B cell (primary cell): ENCODE data around the gene SIDT2. TPM values are rescaled to one million over a fixed set of nuclear protein-coding genes. Genes with fewer than 3 reads are reported as not detected.
A peak's percentile ranks its signal among the peaks of the same experiment; 100 is the strongest.

Experiments
- ATAC-seq: fragments of 200-7000 bp; cut with Tn5 transposase; one replicate; pipeline ENCODE4 v1.10.0; 2021; ENCODE audit warnings: low read depth, mild to moderate bottlenecking, moderate number of reproducible peaks, moderate library complexity
- CTCF ChIA-PET: fragments of 350-600 bp; sonication (Branson Sonifier 250); formaldehyde crosslinking; loops from one replicate; lab custom pipeline; 2021; ENCODE audit warnings: antibody characterized with exemption, inconsistent platforms; lab: Charles Lee
- POLR2A ChIA-PET: fragments of 350-600 bp; sonication (Branson Sonifier 250); formaldehyde crosslinking; loops from one replicate; lab custom pipeline; 2021; ENCODE audit warnings: antibody characterized with exemption; lab: Charles Lee
- DNase-seq: peaks from one replicate; pipeline ENCODE4 v3.0.0; 2013
- H2AFZ ChIP-seq: 2 replicates; pipeline ENCODE4 v1.6.1; 2012; ENCODE audit warnings: mild to moderate bottlenecking, low read depth, low read length; ENCODE audit not compliant: insufficient read depth, poor library complexity, severe bottlenecking
- H3K27ac ChIP-seq, 2 donors: 1 replicate in 1 of 2; 2 replicates in 1 of 2; pipeline ENCODE4 v1.5.1; 2012 to 2013; ENCODE audit warnings: low read length in 2 of 2, mild to moderate bottlenecking in 2 of 2, moderate library complexity in 1 of 2
- H3K27me3 ChIP-seq, 4 experiments: fragments of 200-600 bp in 1 of 4; sonication (generic) in 1 of 4; replicated peaks in 1 of 4; 1 replicate in 2 of 4; 2 replicates in 2 of 4; pipeline versions ENCODE4 v1.6.1 to v1.7.0; 2013 to 2016; ENCODE audit warnings: low read length in 3 of 4, mild to moderate bottlenecking in 2 of 4, mixed read lengths in 1 of 4, moderate library complexity in 1 of 4; ENCODE audit not compliant: insufficient read depth in 4 of 4, control insufficient read depth in 3 of 4; ENCODE audit errors: control extremely low read depth in 1 of 4
- H3K36me3 ChIP-seq, 2 experiments: replicated peaks in 1 of 2; 1 replicate in 1 of 2; 2 replicates in 1 of 2; pipeline versions ENCODE4 v1.6.1 to v1.7.1; 2013; ENCODE audit warnings: low read length in 1 of 2; ENCODE audit not compliant: insufficient read depth in 2 of 2, control insufficient read depth in 1 of 2; ENCODE audit errors: control extremely low read depth in 1 of 2, extremely low read depth in 1 of 2
- H3K4me1 ChIP-seq, 2 donors: fragments of 200-600 bp in 1 of 2; sonication (generic) in 1 of 2; 1 replicate in 1 of 2; 2 replicates in 1 of 2; pipeline versions ENCODE4 v1.5.1 to v1.6.1; 2013 to 2017; ENCODE audit warnings: low read length in 2 of 2; ENCODE audit not compliant: control insufficient read depth in 2 of 2, insufficient read depth in 2 of 2
- H3K4me2 ChIP-seq: replicated peaks from 2 replicates; pipeline ENCODE3; 2012; ENCODE audit warnings: mild to moderate bottlenecking, low read depth, low read length; ENCODE audit not compliant: poor library complexity, severe bottlenecking
- H3K4me3 ChIP-seq, 5 experiments: fragments of 200-600 bp in 1 of 5; sonication (generic) in 1 of 5; 1 replicate in 3 of 5; 2 replicates in 2 of 5; pipeline versions ENCODE4 v1.5.1 to v1.7.0; 2011 to 2016; ENCODE audit warnings: low read length in 4 of 5, mild to moderate bottlenecking in 4 of 5, low read depth in 2 of 5, control low read depth in 1 of 5, moderate library complexity in 1 of 5; ENCODE audit not compliant: insufficient read depth in 1 of 5; ENCODE audit errors: control extremely low read depth in 1 of 5, extremely low read depth in 1 of 5
- H3K79me2 ChIP-seq: fragments of 200-600 bp; sonication (generic); one replicate; pipeline ENCODE4 v1.6.0; 2016; ENCODE audit warnings: low read length; ENCODE audit not compliant: control insufficient read depth, insufficient read depth
- H3K9ac ChIP-seq: fragments of 200-600 bp; sonication (generic); 2 replicates; pipeline ENCODE4 v1.6.1; 2017; ENCODE audit warnings: mild to moderate bottlenecking, low read length, moderate library complexity
- H3K9me3 ChIP-seq, 3 donors: one replicate each; pipeline versions ENCODE4 v1.6.1 to v1.7.1; 2013; ENCODE audit warnings: low read length in 2 of 3; ENCODE audit not compliant: control insufficient read depth in 2 of 3, insufficient read depth in 1 of 3; ENCODE audit errors: control extremely low read depth in 1 of 3
- H4K20me1 ChIP-seq: 2 replicates; pipeline ENCODE4 v1.6.0; 2012; ENCODE audit warnings: mild to moderate bottlenecking, low read length; ENCODE audit not compliant: insufficient read depth, control insufficient read depth, poor library complexity, severe bottlenecking
- H3K27ac Mint-ChIP-seq: one replicate; pipeline ENCODE4 v1.8.0; 2021; ENCODE audit warnings: mixed read lengths
- H3K27me3 Mint-ChIP-seq: one replicate; pipeline ENCODE4 v1.8.0; 2021; ENCODE audit warnings: mixed read lengths
- H3K4me1 Mint-ChIP-seq: one replicate; pipeline ENCODE4 v1.8.0; 2021; ENCODE audit warnings: mixed read lengths
- H3K4me3 Mint-ChIP-seq: one replicate; pipeline ENCODE4 v1.8.0; 2021; ENCODE audit warnings: mixed read lengths
- H3K9me3 Mint-ChIP-seq: one replicate; pipeline ENCODE4 v1.8.0; 2022; ENCODE audit warnings: mixed read lengths; ENCODE audit not compliant: insufficient read depth
- EZH2 ChIP-seq: IDR thresholded peaks from 2 replicates; pipeline ENCODE4 v1.6.1; 2012; ENCODE audit warnings: borderline replicate concordance, low read depth, mild to moderate bottlenecking, moderate library complexity, low read length; ENCODE audit not compliant: insufficient read depth, poor library complexity, severe bottlenecking
- WGBS: methylation state at CpG from one replicate; pipeline ENCODE4 v1.1.5; 2013; ENCODE audit warnings: missing lambda C conversion rate; ENCODE audit not compliant: insufficient coverage; 5-methylcytosine and 5-hydroxymethylcytosine counted together
- intact Hi-C: fragments of 100-400 bp; cut with micrococcal nuclease; formaldehyde crosslinking; loops from one replicate; pipeline ENCODE4 v1.10.0; 2022
- polyA plus RNA-seq: library from polyadenylated mRNA; depleted of rRNA; stranded (reverse); fragments of >200 nt; gene quantifications from 2 replicates; pipeline ENCODE4 v1.2.3, GENCODE V29; 2012
- total RNA-seq, 2 donors: library from RNA; stranded (reverse); fragments of 120-200 nt in 1 of 2; gene quantifications; 1 replicate in 1 of 2; 2 replicates in 1 of 2; pipeline versions ENCODE4 v1.2.3 to v1.2.4, GENCODE V29; 2013 to 2022
- TF ChIP-seq, protein P1 (sequence below): fragments of 200-600 bp; IDR thresholded peaks from one replicate; pipeline ENCODE4 v1.8.0; 2022; ENCODE audit warnings: antibody characterized with exemption, mild to moderate bottlenecking

The SIDT2 gene
- total and polyA plus RNA-seq, 2 donors (not counting 1 experiment from before 2014, with no cell fraction given) = 78.9 to 241 TPM

DNA sequence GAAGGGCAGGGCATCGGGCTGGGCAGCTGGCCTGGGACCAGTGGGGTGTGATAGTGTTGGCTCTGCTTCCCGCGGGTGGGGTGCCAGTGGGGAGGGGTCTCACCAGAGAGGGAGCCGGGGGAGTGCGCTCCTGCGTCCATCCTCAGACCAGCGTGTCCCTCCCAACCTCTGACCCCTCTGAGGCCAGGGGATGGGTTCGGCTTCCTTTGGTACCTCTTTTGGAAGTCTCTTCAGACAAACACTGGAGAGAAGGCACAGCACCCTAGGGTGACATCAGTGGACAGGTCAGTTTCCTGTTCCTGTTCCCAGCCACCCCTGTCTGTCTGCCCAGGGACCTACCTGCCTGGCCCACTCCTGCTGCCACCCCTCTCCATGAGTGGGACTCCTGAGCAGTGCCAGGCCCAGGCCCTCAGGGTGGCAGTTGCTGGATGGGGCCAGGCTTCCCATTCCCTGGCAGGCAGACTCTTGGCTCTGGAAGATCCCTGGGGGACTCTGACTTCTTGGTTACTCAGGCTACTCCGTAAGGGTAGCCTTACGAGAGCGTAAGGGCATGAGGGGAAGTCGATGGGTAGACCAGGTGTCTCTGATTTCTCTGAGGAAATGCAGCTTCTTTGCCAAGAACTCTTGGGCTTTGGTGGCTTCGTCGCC lies 23.2 kb downstream of the SIDT2 start:
- Histone ChIP-seq H3K36me3 (peaks cover 0 to 58% of the 10 kb centered on the region in 2 experiments), H3K4me1 (peaks cover 15 to 36% of the 10 kb centered on the region in 2 donors), H2AFZ (no peak overlapping the region), H3K27ac (peak overlapping the region; percentile 29 to 68), H3K4me3 (no peak overlapping the region), H4K20me1 (peaks cover 11% of the 10 kb centered on the region), H3K9ac (no peak overlapping the region), H3K4me2 (peak overlapping the region; percentile 27), H3K9me3 (no peaks in the 10 kb centered on the region), H3K27me3 (no peaks in the 10 kb centered on the region), H3K79me2 (no peaks in the 10 kb centered on the region)
- Mint-ChIP-seq H3K4me3 (no peak overlapping the region), H3K27me3 (no peaks in the 10 kb centered on the region), H3K27ac (peak overlapping the region; percentile 65), H3K9me3 (no peaks in the 10 kb centered on the region), H3K4me1 (peaks cover 30% of the 10 kb centered on the region)
- intact Hi-C loops = no loop called here
- ATAC-seq = no peak
- CTCF ChIA-PET = interaction anchor here (1.6 kb wide), 1 partner anchor 22 kb away, joined by 8 read pairs; the partner anchor contains the start of gene SIDT2
- 75% methylated on average over 14 of the region's 14 CpGs for WGBS
- no peak for TF ChIP-seq EZH2
- TF ChIP-seq, protein P1, sequence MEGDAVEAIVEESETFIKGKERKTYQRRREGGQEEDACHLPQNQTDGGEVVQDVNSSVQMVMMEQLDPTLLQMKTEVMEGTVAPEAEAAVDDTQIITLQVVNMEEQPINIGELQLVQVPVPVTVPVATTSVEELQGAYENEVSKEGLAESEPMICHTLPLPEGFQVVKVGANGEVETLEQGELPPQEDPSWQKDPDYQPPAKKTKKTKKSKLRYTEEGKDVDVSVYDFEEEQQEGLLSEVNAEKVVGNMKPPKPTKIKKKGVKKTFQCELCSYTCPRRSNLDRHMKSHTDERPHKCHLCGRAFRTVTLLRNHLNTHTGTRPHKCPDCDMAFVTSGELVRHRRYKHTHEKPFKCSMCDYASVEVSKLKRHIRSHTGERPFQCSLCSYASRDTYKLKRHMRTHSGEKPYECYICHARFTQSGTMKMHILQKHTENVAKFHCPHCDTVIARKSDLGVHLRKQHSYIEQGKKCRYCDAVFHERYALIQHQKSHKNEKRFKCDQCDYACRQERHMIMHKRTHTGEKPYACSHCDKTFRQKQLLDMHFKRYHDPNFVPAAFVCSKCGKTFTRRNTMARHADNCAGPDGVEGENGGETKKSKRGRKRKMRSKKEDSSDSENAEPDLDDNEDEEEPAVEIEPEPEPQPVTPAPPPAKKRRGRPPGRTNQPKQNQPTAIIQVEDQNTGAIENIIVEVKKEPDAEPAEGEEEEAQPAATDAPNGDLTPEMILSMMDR = no peak
- DNase-seq = peak; percentile 37
- POLR2A ChIA-PET = interaction anchor here (1.1 kb wide), 1 partner anchor 12 kb away, joined by 5 read pairs; no protein-coding TSS in a partner anchor
